Measurements from ENCODE around the gene SQSTM1.

The SQSTM1 gene

DNA sequence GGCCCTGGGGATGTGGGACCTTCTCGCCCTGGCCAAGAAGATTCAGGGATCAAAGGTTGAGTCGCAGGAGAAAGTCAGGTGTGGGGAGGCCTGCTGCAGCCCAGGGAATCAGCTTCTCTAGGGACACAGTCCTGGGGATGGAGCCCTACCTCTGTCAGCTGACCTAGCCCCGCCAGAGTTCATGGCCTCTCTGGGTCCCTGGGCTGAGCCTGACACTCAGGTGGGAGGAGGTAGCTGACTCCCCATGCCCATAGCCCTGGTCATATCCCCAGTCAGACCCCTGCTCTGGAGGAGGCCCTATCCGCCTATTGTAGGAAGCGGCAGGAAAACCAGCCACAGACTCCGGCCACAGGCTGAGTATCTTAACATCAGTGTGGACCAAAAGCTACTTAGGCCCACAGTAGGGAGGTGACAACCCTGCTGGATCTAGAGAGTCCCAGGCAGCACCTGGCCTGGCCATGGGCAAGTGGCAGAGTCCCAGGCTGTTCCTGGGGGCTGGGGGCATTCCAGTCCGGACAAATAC is 52.9 kb downstream of the SQSTM1 start:
- no peak overlapping the region for H3K4me3 ChIP-seq (ENCODE audit: low read length)
- peaks cover 23% of the 10 kb centered on the region; the same call in 1 of the 2 replicates for H3K36me3 ChIP-seq (ENCODE audit: insufficient read depth, low read depth, low read length)
- no peak overlapping the region for H3K27ac ChIP-seq (ENCODE audit: low read length)
- H3K9me3 ChIP-seq (ENCODE audit: insufficient read depth, low read depth, low read length): no peaks in the 10 kb centered on the region
- H3K27me3 ChIP-seq (ENCODE audit: insufficient read depth, low read length): no peaks in the 10 kb centered on the region
- H3K4me1 ChIP-seq (ENCODE audit: insufficient read depth, low read length): no peaks in the 10 kb centered on the region
- H3K9ac ChIP-seq (ENCODE audit: low read depth, low read length): no peak overlapping the region

DNA sequence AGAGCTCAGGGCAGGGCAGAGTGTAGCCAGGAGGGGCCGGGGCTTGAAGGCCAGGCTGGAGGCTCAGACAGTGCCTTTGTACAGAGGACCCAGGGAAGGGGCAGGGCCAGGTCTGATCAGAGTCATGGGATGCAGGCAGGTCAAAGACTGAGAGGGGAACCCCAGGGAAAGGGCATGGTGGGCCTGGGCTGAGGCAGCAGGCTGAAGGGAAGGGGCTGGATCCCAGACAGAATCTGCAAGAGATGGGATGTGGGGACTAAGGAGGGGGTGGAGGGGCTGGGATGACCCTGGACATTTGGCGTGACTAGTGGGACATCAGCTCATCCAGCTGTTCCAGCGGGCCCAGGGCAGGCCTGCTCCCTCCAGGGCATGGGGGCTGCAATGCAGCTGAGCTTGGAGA is 53.4 kb downstream of the SQSTM1 start:
- H3K9me3 ChIP-seq (ENCODE audit: insufficient read depth, low read depth, low read length): no peaks in the 10 kb centered on the region
- H3K4me1 ChIP-seq (ENCODE audit: insufficient read depth, low read length): no peaks in the 10 kb centered on the region
- H3K27me3 ChIP-seq (ENCODE audit: insufficient read depth, low read length): no peaks in the 10 kb centered on the region
- no peak overlapping the region for H3K4me3 ChIP-seq (ENCODE audit: low read length)
- no peak overlapping the region for H3K27ac ChIP-seq (ENCODE audit: low read length)
- H3K9ac ChIP-seq (ENCODE audit: low read depth, low read length): no peak overlapping the region
- peaks cover 23% of the 10 kb centered on the region; the same call in 1 of the 2 replicates for H3K36me3 ChIP-seq (ENCODE audit: insufficient read depth, low read depth, low read length)

DNA sequence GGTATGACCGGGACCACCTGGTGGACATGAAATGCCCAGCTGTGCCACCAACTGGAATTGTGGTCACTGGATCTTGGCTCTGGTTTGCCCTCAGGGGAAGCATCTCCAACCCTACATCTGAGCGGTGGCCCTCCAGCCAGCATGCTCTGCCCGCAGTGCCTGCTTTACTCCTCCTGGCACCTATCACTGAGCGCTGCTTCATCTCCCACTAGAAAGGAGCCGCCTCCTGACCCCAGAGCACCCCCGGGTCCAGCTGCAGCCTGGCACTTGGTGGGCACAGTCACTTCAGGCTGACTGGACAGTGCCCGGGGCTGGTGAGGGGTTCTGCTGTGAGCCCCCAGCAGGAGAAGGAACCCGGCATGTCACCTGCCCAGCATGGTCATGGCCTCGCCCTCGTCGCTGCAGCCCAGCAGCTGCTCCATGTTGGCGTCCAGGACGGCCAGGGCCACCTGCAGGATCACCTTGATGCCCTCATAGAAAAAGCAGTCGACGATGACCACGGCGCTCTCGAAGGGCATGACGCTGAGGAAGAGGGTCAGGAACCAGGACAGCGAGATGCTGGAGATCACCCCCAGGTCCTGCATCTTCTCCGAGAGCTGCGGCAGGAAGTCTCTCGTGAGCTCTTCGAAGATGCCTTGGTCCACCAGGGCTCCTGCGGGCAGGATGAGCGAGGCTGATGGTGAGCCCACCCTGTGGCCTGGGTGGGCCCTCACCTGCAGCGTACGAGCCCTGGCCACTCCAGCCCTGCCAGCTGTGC is 54.0 kb downstream of the SQSTM1 start:
- Histone ChIP-seq H3K27ac (ENCODE audit: low read length) (no peak overlapping the region), H3K9ac (ENCODE audit: low read depth, low read length) (no peak overlapping the region), H3K27me3 (ENCODE audit: insufficient read depth, low read length) (no peaks in the 10 kb centered on the region), H3K4me3 (ENCODE audit: low read length) (no peak overlapping the region), H3K9me3 (ENCODE audit: insufficient read depth, low read depth, low read length) (no peaks in the 10 kb centered on the region), H3K4me1 (ENCODE audit: insufficient read depth, low read length) (no peaks in the 10 kb centered on the region), H3K36me3 (ENCODE audit: insufficient read depth, low read depth, low read length) (peaks cover 23% of the 10 kb centered on the region; the same call in 1 of the 2 replicates)

DNA sequence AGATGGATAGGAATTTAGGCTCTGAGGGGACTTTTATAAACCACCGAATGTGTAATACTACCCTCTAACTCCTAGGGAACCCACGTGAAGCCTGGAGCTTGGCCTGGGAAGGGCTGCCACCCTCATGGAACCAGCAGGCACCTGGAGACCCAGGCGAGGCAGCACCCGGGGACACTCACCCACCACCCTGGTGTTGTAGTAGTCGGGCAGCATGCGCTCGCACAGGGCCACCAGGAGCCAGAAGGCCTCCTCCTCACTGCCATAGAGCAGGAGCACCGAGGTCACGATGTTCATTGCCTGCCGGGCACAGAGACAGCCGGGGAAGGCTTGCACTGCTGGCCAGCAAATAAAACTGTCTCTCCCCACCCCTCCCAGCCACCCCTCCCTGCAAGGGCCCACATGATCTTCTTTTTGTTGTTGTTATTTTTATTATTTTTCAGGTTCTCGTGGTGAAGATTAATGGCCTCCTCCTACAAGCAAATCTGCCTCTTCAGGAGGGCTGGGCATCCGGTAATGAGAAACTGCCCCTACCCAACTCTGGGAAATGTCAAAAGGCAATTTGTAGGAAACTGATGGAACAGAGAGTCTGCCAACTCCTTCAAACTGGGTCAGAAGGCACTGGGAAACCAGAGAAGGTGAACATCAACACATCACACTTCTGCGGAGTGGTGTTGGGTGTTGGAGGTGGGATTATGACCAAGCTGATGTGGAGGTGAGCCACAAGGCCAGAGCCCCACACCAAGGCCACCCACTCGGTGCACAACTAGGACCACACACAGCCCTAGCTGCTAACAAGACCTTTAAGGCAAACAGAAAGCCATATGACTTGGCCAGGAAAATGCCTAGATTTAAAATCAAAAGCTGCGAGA is 55.3 kb downstream of the SQSTM1 start:
- H3K4me3 ChIP-seq (ENCODE audit: low read length): no peak overlapping the region
- H3K36me3 ChIP-seq (ENCODE audit: insufficient read depth, low read depth, low read length): peaks cover 23% of the 10 kb centered on the region; the same call in 1 of the 2 replicates
- no peaks in the 10 kb centered on the region for H3K9me3 ChIP-seq (ENCODE audit: insufficient read depth, low read depth, low read length)
- H3K9ac ChIP-seq (ENCODE audit: low read depth, low read length): no peak overlapping the region
- no peak overlapping the region for H3K27ac ChIP-seq (ENCODE audit: low read length)
- H3K27me3 ChIP-seq (ENCODE audit: insufficient read depth, low read length): no peaks in the 10 kb centered on the region
- no peaks in the 10 kb centered on the region for H3K4me1 ChIP-seq (ENCODE audit: insufficient read depth, low read length)

DNA sequence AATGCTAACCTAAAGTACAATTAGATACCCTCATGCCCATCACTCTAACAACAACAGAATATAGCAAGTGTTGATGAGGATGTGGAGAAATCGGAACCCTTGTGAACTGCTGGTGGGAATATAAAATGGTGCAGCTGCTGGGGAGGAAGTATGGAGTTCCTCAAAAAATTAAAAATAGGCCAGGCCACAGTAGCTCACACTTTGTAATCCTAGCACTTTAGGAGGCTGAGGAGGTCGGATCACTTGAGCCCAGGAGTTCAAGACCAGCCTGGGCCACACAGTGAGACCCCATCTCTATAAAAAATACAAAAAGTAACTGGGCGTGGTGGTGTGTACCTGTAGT is 55.9 kb downstream of the SQSTM1 start:
- Histone ChIP-seq H3K36me3 (ENCODE audit: insufficient read depth, low read depth, low read length) (peaks cover 23% of the 10 kb centered on the region; the same call in 1 of the 2 replicates), H3K27me3 (ENCODE audit: insufficient read depth, low read length) (no peaks in the 10 kb centered on the region), H3K9me3 (ENCODE audit: insufficient read depth, low read depth, low read length) (no peaks in the 10 kb centered on the region), H3K27ac (ENCODE audit: low read length) (no peak overlapping the region), H3K9ac (ENCODE audit: low read depth, low read length) (no peak overlapping the region), H3K4me1 (ENCODE audit: insufficient read depth, low read length) (no peaks in the 10 kb centered on the region), H3K4me3 (ENCODE audit: low read length) (no peak overlapping the region)

DNA sequence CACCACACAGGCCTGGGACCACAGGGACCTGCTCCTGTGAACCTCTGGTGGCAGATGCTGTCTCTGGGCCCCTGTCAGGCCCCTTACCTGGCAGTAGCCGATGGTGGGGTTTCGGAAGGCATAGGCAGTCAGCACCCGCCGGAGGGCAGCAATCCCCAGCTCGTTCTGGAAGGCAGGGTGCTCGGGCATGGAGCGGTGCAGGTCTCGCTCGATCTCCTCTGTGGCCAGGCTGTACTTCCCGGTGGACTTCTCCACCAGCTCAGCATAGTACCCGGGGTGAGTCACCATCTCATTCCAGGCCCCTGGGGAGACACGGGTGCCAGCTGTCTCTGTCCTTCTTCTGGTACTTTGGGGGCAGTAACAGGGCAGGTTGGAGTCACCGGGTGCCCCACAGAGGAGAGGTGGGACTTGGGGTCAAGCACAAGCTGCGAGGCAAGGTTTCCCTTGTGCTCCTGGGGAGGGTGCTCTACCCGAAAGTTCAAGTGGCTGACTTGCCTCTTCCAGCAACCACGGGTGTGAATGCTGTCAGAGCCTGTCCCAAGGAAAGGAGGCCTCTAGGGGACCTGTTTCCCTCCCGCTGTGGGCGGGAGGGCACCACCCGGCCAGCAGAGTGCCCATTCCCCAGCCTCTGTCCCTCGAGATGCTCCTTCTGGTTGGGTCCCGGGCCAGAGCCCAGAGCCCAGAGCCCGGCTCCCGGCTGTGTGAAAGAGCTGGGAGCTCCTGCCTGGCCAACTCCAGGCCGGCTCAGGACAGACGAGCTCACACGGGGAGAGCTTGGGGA is 57.7 kb downstream of the SQSTM1 start:
- Histone ChIP-seq H3K9me3 (ENCODE audit: insufficient read depth, low read depth, low read length) (peaks cover 13% of the 10 kb centered on the region), H3K9ac (ENCODE audit: low read depth, low read length) (no peak overlapping the region), H3K36me3 (ENCODE audit: insufficient read depth, low read depth, low read length) (peaks cover 30% of the 10 kb centered on the region), H3K27ac (ENCODE audit: low read length) (no peak overlapping the region), H3K4me3 (ENCODE audit: low read length) (no peak overlapping the region), H3K27me3 (ENCODE audit: insufficient read depth, low read length) (no peaks in the 10 kb centered on the region), H3K4me1 (ENCODE audit: insufficient read depth, low read length) (no peaks in the 10 kb centered on the region)

DNA sequence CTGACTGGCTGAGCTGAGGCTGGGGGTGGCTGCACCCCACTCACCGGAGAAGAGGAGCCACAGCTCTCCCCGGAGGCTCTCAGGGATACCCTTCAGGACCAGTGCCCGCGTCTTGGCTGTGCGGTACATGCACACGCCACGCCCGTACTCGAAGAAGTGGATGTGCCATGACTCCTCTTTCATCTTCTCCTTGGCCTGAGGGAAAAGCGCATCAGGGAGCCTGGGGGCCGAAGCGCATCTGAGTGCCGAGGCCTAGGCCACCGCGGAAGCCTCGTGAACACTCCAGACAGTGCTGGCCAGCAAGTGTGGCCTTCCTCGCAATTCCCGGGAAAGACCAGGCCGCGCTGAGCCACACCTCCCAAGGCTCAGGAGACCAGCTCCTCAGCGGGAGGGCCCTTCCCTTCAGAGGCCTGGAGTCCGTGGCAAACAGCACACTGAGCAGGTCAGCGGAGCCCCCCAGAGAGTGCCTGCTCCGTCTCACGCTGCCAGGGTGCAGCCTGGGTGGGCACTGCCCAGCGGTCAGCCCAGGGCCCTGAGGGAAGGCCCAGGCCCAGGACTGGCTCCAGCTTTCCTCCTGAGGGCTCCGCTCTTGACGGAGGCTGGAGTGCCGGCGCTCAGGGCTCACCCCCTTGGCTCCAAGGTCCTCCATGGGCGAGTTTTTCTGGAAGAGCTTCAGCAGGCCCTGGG is 58.4 kb downstream of the SQSTM1 start:
- peaks cover 37% of the 10 kb centered on the region for H3K36me3 ChIP-seq (ENCODE audit: insufficient read depth, low read depth, low read length)

DNA sequence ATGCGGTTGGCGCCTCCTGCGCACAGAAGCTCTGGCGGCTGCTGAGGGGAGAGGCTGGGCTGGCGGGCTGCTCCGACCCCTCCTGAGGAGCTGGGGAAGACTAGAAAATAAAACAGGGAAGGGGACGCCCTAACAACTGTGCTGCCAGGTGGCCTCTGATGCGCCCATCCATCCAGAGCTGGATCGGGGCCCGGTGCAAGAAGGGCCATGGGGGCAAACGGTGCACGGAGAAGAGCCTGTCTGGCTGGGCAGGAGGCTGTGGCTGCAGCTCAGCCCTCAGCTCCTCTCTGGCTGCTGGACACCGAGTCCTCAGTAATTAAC is 58.9 kb downstream of the SQSTM1 start:
- Histone ChIP-seq H3K4me1 (ENCODE audit: insufficient read depth, low read length) (no peaks in the 10 kb centered on the region), H3K27ac (ENCODE audit: low read length) (no peak overlapping the region), H3K27me3 (ENCODE audit: insufficient read depth, low read length) (no peaks in the 10 kb centered on the region), H3K9me3 (ENCODE audit: insufficient read depth, low read depth, low read length) (peaks cover 25% of the 10 kb centered on the region), H3K36me3 (ENCODE audit: insufficient read depth, low read depth, low read length) (peaks cover 40% of the 10 kb centered on the region), H3K4me3 (ENCODE audit: low read length) (no peak overlapping the region), H3K9ac (ENCODE audit: low read depth, low read length) (no peak overlapping the region)

More for the DNA sequence above, 58.4 kb downstream of the SQSTM1 start:
- Histone ChIP-seq H3K4me3 (ENCODE audit: low read length) (no peak overlapping the region), H3K9me3 (ENCODE audit: insufficient read depth, low read depth, low read length) (peaks cover 20% of the 10 kb centered on the region), H3K9ac (ENCODE audit: low read depth, low read length) (no peak overlapping the region), H3K27ac (ENCODE audit: low read length) (no peak overlapping the region), H3K27me3 (ENCODE audit: insufficient read depth, low read length) (no peaks in the 10 kb centered on the region), H3K4me1 (ENCODE audit: insufficient read depth, low read length) (no peaks in the 10 kb centered on the region)

DNA sequence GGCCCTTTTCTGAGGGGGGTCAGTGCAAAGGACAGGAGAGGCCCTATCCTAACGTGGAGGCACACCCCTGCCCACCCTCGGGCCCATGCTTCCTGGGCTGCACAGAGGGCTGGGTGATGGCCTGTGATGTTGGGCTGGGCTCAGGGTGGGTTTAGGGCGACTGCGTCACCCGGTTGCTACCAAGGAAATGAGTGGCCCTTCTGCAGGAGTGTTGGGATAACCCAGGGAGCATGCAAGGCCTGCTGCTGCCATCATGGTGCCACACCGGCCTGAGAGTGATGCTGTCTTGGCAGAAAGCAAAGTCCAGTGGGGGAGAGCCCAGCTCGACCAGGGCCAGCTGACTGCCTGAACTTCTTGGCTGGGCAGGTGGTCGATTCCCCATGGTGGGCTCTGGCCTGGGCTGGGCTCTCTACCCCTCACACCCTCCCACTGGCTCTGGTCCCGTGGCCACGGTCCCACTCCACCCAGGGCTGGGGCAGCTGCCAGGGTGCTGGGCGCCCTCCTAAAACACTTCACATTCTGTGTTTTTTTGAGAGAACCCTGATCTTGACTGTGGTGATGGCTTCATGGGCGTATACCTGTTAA is 59.5 kb downstream of the SQSTM1 start:
- Histone ChIP-seq H3K9me3 (ENCODE audit: insufficient read depth, low read depth, low read length) (peaks cover 28% of the 10 kb centered on the region), H3K27ac (ENCODE audit: low read length) (no peak overlapping the region), H3K27me3 (ENCODE audit: insufficient read depth, low read length) (no peaks in the 10 kb centered on the region), H3K9ac (ENCODE audit: low read depth, low read length) (no peak overlapping the region), H3K36me3 (ENCODE audit: insufficient read depth, low read depth, low read length) (peaks cover 41% of the 10 kb centered on the region), H3K4me1 (ENCODE audit: insufficient read depth, low read length) (no peaks in the 10 kb centered on the region), H3K4me3 (ENCODE audit: low read length) (no peak overlapping the region)

DNA sequence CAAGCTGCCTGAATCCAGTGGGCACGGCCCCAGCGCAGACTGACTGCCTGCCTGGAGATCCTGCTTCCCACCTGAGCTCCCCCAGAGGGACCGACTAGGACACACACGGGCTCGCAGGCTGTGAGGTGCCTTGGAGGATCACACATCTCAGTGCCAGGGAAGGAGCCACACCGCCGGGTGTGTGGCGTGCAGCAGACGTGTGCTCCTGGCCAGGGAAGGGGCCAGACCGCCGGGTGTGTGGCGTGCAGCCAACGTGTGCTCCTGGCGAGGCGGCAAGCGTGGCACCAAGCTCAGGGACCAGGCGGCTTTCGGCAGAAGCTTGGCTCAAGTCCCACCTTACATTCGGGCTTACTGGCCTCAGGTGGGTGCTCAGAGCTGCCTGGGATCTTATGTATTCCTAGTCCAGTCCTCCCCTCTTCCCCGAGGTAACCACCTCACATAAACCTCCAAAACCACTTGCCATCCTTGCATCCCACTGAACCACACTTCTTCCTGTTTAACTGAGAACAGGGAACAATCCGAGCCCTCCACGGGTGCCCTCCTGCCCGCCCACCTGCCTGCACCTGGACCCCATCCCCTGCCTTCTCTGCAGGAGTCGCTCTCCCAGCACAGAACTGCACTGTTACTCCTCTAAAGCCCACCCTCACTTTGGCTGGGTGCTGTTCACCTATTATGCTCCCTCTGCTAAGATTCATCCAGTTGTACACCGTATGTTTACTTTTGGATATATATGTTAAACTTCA is 60.3 kb downstream of the SQSTM1 start:
- Histone ChIP-seq H3K27me3 (ENCODE audit: insufficient read depth, low read length) (no peaks in the 10 kb centered on the region), H3K4me1 (ENCODE audit: insufficient read depth, low read length) (no peaks in the 10 kb centered on the region), H3K36me3 (ENCODE audit: insufficient read depth, low read depth, low read length) (peaks cover 41% of the 10 kb centered on the region), H3K4me3 (ENCODE audit: low read length) (no peak overlapping the region), H3K9ac (ENCODE audit: low read depth, low read length) (no peak overlapping the region), H3K9me3 (ENCODE audit: insufficient read depth, low read depth, low read length) (peaks cover 28% of the 10 kb centered on the region), H3K27ac (ENCODE audit: low read length) (no peak overlapping the region)
